Loucy (cell line): ENCODE data around the gene MUC3A.

Source experiments
- H2AFZ ChIP-seq: fragments of 200-600 bp; sonication (generic); 2 replicates; pipeline ENCODE4 v1.6.0; 2016; ENCODE audit warnings: antibody characterized with exemption, mild to moderate bottlenecking, low read length, moderate library complexity
- H3F3A ChIP-seq: fragments of 200-600 bp; 2 replicates; pipeline ENCODE4 v1.6.0; 2016; ENCODE audit warnings: antibody characterized with exemption, low read depth, mild to moderate bottlenecking
- H3K27me3 ChIP-seq: fragments of 200-600 bp; sonication (generic); 2 replicates; pipeline ENCODE4 v1.6.1; 2014; ENCODE audit warnings: low read length, mild to moderate bottlenecking; ENCODE audit not compliant: insufficient read depth, poor library complexity, severe bottlenecking
- H3K36me3 ChIP-seq: fragments of 200-600 bp; sonication (generic); 2 replicates; pipeline ENCODE4 v1.6.1; 2016; ENCODE audit warnings: low read length; ENCODE audit not compliant: insufficient read depth
- H3K4me1 ChIP-seq: fragments of 200-600 bp; sonication (generic); 2 replicates; pipeline ENCODE4 v1.5.1; 2014; ENCODE audit warnings: low read length, mild to moderate bottlenecking; ENCODE audit not compliant: insufficient read depth, poor library complexity, severe bottlenecking
- H3K4me2 ChIP-seq: fragments of 200-600 bp; sonication (generic); 2 replicates; pipeline ENCODE4 v1.6.0; 2014; ENCODE audit warnings: antibody characterized with exemption, low read length, low read depth, mild to moderate bottlenecking; ENCODE audit not compliant: poor library complexity, severe bottlenecking
- H3K4me3 ChIP-seq: fragments of 200-600 bp; sonication (generic); 2 replicates; pipeline ENCODE4 v1.5.1; 2014; ENCODE audit warnings: low read length, mild to moderate bottlenecking, mixed read lengths; ENCODE audit not compliant: poor library complexity, severe bottlenecking
- H3K79me2 ChIP-seq: fragments of 200-600 bp; sonication (generic); 2 replicates; pipeline ENCODE4 v1.6.1; 2014; ENCODE audit warnings: low read length; ENCODE audit not compliant: insufficient read depth
- H3K9ac ChIP-seq: fragments of 200-600 bp; sonication (generic); 2 replicates; pipeline ENCODE4 v1.6.0; 2014; ENCODE audit warnings: mild to moderate bottlenecking, low read depth, low read length, moderate library complexity; ENCODE audit not compliant: poor library complexity, severe bottlenecking
- H3K9me2 ChIP-seq: fragments of 200-600 bp; sonication (generic); replicated peaks from 2 replicates; pipeline ENCODE4 v1.6.1; 2016; ENCODE audit warnings: low read depth, low read length, mixed read lengths
- H3K9me3 ChIP-seq: fragments of 200-600 bp; sonication (generic); 2 replicates; pipeline ENCODE4 v1.6.1; 2014; ENCODE audit warnings: mild to moderate bottlenecking, antibody characterized with exemption, low read length, low read depth; ENCODE audit not compliant: insufficient read depth
- H4K20me1 ChIP-seq: fragments of 200-600 bp; sonication (generic); 2 replicates; pipeline ENCODE4 v1.6.0; 2014; ENCODE audit warnings: antibody characterized with exemption, low read length, mild to moderate bottlenecking; ENCODE audit not compliant: insufficient read depth, poor library complexity, severe bottlenecking
- EZH2phosphoT487 ChIP-seq: fragments of 200-600 bp; IDR thresholded peaks from 2 replicates; pipeline ENCODE4 v1.6.1; 2018; ENCODE audit warnings: antibody characterized with exemption, mild to moderate bottlenecking, moderate library complexity, borderline replicate concordance
- TF ChIP-seq, protein P1 (sequence below): fragments of 200-600 bp; sonication (generic); conservative IDR thresholded peaks from 2 replicates; pipeline ENCODE4 v1.5.1; 2014; ENCODE audit warnings: mild to moderate bottlenecking, antibody characterized with exemption, low read length

Gene MUC3A

DNA sequence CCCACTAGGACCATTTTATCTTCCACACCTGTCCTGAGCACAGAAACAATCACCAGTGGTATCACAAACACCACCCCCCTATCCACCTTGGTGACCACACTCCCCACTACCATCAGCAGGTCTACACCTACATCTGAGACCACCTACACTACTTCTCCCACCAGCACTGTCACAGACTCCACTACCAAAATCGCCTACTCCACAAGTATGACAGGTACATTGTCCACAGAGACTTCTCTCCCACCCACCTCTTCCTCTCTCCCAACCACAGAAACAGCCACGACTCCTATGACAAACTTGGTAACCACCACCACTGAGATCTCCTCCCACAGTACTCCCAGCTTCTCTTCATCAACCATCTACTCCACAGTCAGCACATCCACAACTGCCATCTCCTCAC lies 3.3 kb downstream of the MUC3A start:
- H3K4me3 ChIP-seq, result no peak overlapping the region
- H3K4me1 ChIP-seq, result no peaks in the 10 kb centered on the region
- H3F3A ChIP-seq, result no peaks in the 10 kb centered on the region
- H3K36me3 ChIP-seq, result no peaks in the 10 kb centered on the region
- no peaks in the 10 kb centered on the region for H3K79me2 ChIP-seq
- no peak overlapping the region for H3K9ac ChIP-seq
- no peaks in the 10 kb centered on the region for H3K27me3 ChIP-seq
- no peaks in the 10 kb centered on the region for H4K20me1 ChIP-seq
- H3K4me2 ChIP-seq, result no peak overlapping the region
- TF ChIP-seq, protein P1, sequence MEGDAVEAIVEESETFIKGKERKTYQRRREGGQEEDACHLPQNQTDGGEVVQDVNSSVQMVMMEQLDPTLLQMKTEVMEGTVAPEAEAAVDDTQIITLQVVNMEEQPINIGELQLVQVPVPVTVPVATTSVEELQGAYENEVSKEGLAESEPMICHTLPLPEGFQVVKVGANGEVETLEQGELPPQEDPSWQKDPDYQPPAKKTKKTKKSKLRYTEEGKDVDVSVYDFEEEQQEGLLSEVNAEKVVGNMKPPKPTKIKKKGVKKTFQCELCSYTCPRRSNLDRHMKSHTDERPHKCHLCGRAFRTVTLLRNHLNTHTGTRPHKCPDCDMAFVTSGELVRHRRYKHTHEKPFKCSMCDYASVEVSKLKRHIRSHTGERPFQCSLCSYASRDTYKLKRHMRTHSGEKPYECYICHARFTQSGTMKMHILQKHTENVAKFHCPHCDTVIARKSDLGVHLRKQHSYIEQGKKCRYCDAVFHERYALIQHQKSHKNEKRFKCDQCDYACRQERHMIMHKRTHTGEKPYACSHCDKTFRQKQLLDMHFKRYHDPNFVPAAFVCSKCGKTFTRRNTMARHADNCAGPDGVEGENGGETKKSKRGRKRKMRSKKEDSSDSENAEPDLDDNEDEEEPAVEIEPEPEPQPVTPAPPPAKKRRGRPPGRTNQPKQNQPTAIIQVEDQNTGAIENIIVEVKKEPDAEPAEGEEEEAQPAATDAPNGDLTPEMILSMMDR, result no peak
- no peak for TF ChIP-seq EZH2phosphoT487
- no peaks in the 10 kb centered on the region for H3K9me2 ChIP-seq
- H2AFZ ChIP-seq, result no peak overlapping the region
- H3K9me3 ChIP-seq, result no peaks in the 10 kb centered on the region

DNA sequence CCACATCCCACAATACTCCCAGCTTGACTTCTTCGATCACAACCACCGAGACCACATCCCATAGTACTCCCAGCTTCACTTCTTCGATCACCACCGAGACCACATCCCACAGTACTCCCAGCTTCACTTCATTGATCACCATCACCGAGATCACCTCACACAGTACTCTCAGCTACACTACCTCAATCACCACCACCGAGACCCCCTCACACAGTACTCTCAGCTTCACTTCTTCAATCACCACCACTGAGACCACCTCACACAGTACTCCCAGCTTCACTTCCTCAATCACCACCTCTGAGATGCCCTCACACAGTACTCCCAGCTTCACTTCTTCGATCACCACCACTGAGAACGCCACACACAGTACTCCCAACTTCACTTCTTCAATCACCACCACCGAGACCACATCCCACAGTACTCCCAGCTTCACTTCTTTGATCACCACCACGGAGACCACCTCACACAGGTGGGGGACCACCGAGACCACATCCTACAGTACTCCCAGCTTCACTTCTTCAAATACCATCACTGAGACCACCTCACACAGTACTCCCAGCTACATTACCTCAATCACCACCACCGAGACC lies 8.6 kb downstream of the MUC3A start:
- H3F3A ChIP-seq, result no peaks in the 10 kb centered on the region
- no peaks in the 10 kb centered on the region for H3K4me1 ChIP-seq

DNA sequence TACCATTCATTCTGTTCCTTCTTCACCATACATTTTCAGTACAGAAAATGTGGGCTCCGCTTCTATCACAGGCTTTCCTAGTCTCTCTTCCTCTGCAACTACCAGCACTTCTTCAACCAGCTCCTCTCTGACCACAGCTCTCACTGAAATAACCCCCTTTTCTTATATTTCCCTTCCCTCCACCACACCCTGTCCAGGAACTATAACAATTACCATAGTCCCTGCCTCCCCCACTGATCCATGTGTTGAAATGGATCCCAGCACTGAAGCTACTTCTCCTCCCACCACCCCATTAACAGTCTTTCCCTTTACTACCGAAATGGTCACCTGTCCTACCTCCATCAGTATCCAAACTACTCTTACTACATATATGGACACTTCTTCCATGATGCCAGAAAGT lies 10.6 kb downstream of the MUC3A start:
- Histone ChIP-seq H3K4me3 (no peak overlapping the region), H4K20me1 (no peaks in the 10 kb centered on the region), H3K4me2 (no peak overlapping the region), H2AFZ (no peak overlapping the region), H3K27me3 (no peaks in the 10 kb centered on the region), H3K36me3 (no peaks in the 10 kb centered on the region), H3K79me2 (no peaks in the 10 kb centered on the region), H3K4me1 (no peaks in the 10 kb centered on the region), H3K9ac (no peak overlapping the region), H3K9me2 (no peaks in the 10 kb centered on the region), H3K9me3 (no peaks in the 10 kb centered on the region), H3F3A (no peaks in the 10 kb centered on the region)
- TF ChIP-seq, protein P1, result no peak
- no peak for TF ChIP-seq EZH2phosphoT487

More for the DNA sequence above, 8.6 kb downstream of the MUC3A start:
- no peak for TF ChIP-seq EZH2phosphoT487
- TF ChIP-seq, protein P1, result no peak
- H3K36me3 ChIP-seq, result no peaks in the 10 kb centered on the region
- H3K79me2 ChIP-seq, result no peaks in the 10 kb centered on the region
- H3K9me3 ChIP-seq, result no peaks in the 10 kb centered on the region
- no peak overlapping the region for H2AFZ ChIP-seq
- H3K9me2 ChIP-seq, result no peaks in the 10 kb centered on the region
- H3K4me3 ChIP-seq, result no peak overlapping the region
- H3K4me2 ChIP-seq, result no peak overlapping the region
- H3K9ac ChIP-seq, result no peak overlapping the region
- no peaks in the 10 kb centered on the region for H3K27me3 ChIP-seq
- no peaks in the 10 kb centered on the region for H4K20me1 ChIP-seq
